NB4 (cell line): ENCODE measurements around the gene AOC2.
A peak's percentile ranks its signal among the peaks of the same experiment; 100 is the strongest.
"Not testable (repeated sequence)": the region's sequence is repeated elsewhere in the genome, so short reads cannot be mapped to it uniquely, and the experiment has no call there.

Experiments
- DNase-seq: peaks from one replicate; pipeline ENCODE4 v3.0.0; 2010; ENCODE audit warnings: low read depth
- H3K4me3 ChIP-seq: one replicate; pipeline ENCODE4 v1.5.1; 2011; ENCODE audit warnings: mild to moderate bottlenecking, low read depth, low read length, moderate library complexity
- CTCF ChIP-seq: IDR thresholded peaks from one replicate; pipeline ENCODE4 v1.5.1; 2012; ENCODE audit warnings: low read depth, low read length
- MAX ChIP-seq: IDR thresholded peaks from 2 replicates; pipeline ENCODE4 v1.6.1; 2011; ENCODE audit warnings: low read depth, low read length
- MYC ChIP-seq: IDR thresholded peaks from 2 replicates; pipeline ENCODE4 v1.6.1; 2011; ENCODE audit warnings: low read depth, low read length
- POLR2A ChIP-seq: IDR thresholded peaks from 2 replicates; pipeline ENCODE4 v1.6.1; 2011; ENCODE audit warnings: mild to moderate bottlenecking; ENCODE audit not compliant: insufficient read length; ENCODE audit errors: extremely low read depth

Gene AOC2

GRCh38 chr17:42846594-42847280 is 2.4 kb downstream of the AOC2 start:
- no peak overlapping the region for H3K4me3 ChIP-seq
- no peak for TF ChIP-seq MAX
- peak; percentile 33 for DNase-seq

- no peak for DNase-seq
- no peak overlapping the region for H3K4me3 ChIP-seq
- TF ChIP-seq MYC (no peak), MAX (no peak), POLR2A (no peak), CTCF (no peak)
Measured at GRCh38 chr17:42848093-42848492, 3.7 kb downstream of the AOC2 start.

- TF ChIP-seq POLR2A (no peak), MAX (no peak), CTCF (no peak), MYC (no peak)
- H3K4me3 ChIP-seq = no peak overlapping the region
- DNase-seq = no peak
Measured at GRCh38 chr17:42849031-42849430, 4.7 kb downstream of the AOC2 start.

GRCh38 chr17:42849451-42850181 is 5.2 kb downstream of the AOC2 start:
- no peak for DNase-seq

GRCh38 chr17:42850954-42851353 is 6.6 kb downstream of the AOC2 start, which contains the start of gene AOC3:
Gene AOC3 (plus strand): TSS chr17:42851199. CDS start chr17:42851344, 145 bp downstream.
- TF ChIP-seq MAX = no peak
- TF ChIP-seq CTCF = no peak
- no peak for TF ChIP-seq POLR2A
- no peak for TF ChIP-seq MYC
- no peak for DNase-seq
- no peak within 1 kb of the TSS for H3K4me3 ChIP-seq

More at GRCh38 chr17:42849451-42850181, 5.2 kb downstream of the AOC2 start:
- TF ChIP-seq CTCF = no peak
- TF ChIP-seq POLR2A = no peak
- no peak for TF ChIP-seq MYC
- no peak for TF ChIP-seq MAX
- no peak overlapping the region for H3K4me3 ChIP-seq

- H3K4me3 ChIP-seq, DNase-seq: not testable (repeated sequence)
Measured at GRCh38 chr17:42851371-42852240, 7.2 kb downstream of the AOC2 start.
